DND-41 (cell line): ENCODE results near the gene TRA2B.

Experiments
- ATAC-seq: fragments of 200-7000 bp; cut with Tn5 transposase; 3 replicates; pipeline ENCODE4 v1.9.1; 2021; ENCODE audit warnings: low read depth; ENCODE audit not compliant: insufficient read depth
- DNase-seq: peaks from one replicate; pipeline ENCODE4 v3.0.0-alpha.2; 2020
- H2AFZ ChIP-seq: 2 replicates; pipeline ENCODE4 v1.6.0; 2012; ENCODE audit warnings: low read depth, low read length
- H3K27ac ChIP-seq: 2 replicates; pipeline ENCODE4 v1.5.1; 2012; ENCODE audit warnings: low read length, inconsistent platforms
- H3K27me3 ChIP-seq: fragments of 200-600 bp; sonication (generic); 2 replicates; pipeline ENCODE4 v1.6.0; 2012; ENCODE audit warnings: low read length, mild to moderate bottlenecking, inconsistent platforms; ENCODE audit not compliant: insufficient read depth, poor library complexity
- H3K36me3 ChIP-seq: 2 replicates; pipeline ENCODE4 v1.5.1; 2012; ENCODE audit warnings: low read length, inconsistent platforms; ENCODE audit not compliant: insufficient read depth
- H3K4me1 ChIP-seq: 2 replicates; pipeline ENCODE4 v1.5.1; 2012; ENCODE audit warnings: mild to moderate bottlenecking, low read length; ENCODE audit not compliant: insufficient read depth
- H3K4me2 ChIP-seq: 2 replicates; pipeline ENCODE4 v1.6.0; 2012; ENCODE audit warnings: mild to moderate bottlenecking, moderate library complexity, low read length, inconsistent platforms; ENCODE audit not compliant: insufficient read depth
- H3K4me3 ChIP-seq, 2 experiments: fragments of 200-600 bp in 1 of 2; shearing (Covaris generic) in 1 of 2; 2 replicates each; pipeline ENCODE4 v1.5.1; 2012 to 2016; ENCODE audit warnings: inconsistent platforms in 2 of 2, low read length in 2 of 2, mild to moderate bottlenecking in 2 of 2, low read depth in 1 of 2, moderate library complexity in 1 of 2
- H3K79me2 ChIP-seq: 2 replicates; pipeline ENCODE4 v1.6.0; 2012; ENCODE audit warnings: low read length, inconsistent platforms; ENCODE audit not compliant: insufficient read depth
- H3K9ac ChIP-seq: 2 replicates; pipeline ENCODE4 v1.6.0; 2012; ENCODE audit warnings: low read depth, mild to moderate bottlenecking, inconsistent platforms, low read length, moderate library complexity
- H3K9me3 ChIP-seq: 2 replicates; pipeline ENCODE4 v1.5.1; 2012; ENCODE audit warnings: low read length, moderate library complexity, mild to moderate bottlenecking, inconsistent platforms; ENCODE audit not compliant: insufficient read depth, severe bottlenecking
- H4K20me1 ChIP-seq: 2 replicates; pipeline ENCODE4 v1.6.0; 2012; ENCODE audit warnings: low read length; ENCODE audit not compliant: insufficient read depth
- EZH2 ChIP-seq: IDR thresholded peaks from 3 replicates; pipeline ENCODE4 v1.6.1; 2012; ENCODE audit warnings: borderline replicate concordance, low read depth, mild to moderate bottlenecking, moderate library complexity, low read length, inconsistent platforms; ENCODE audit not compliant: severe bottlenecking
- TF ChIP-seq, protein P1 (sequence below): IDR thresholded peaks from 2 replicates; pipeline ENCODE4 v1.5.1; 2012; ENCODE audit warnings: borderline replicate concordance, low read length, moderate library complexity, mild to moderate bottlenecking; ENCODE audit not compliant: poor library complexity, severe bottlenecking; ENCODE audit errors: extremely low read depth

Gene TRA2B

DNA sequence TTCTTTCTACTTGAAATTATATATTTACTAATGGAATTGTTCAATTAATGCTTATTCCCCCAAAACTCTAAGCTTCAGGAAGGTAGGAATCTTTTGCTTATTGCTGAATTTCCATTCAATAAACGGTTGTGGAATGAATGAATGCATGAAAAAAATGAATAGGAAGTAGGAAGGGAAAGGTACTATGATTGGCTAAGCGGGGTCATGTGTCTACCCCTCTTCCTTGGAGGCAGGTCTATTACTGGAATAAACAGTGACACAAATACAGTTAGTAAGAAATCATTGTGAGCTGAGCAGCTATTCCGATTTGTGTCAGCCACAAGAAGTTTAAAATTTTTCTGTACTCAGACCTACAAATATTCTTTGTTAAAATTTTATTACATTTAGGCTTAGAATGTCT lies 10.5 kb upstream of the TRA2B start:
- TF ChIP-seq, protein P1, sequence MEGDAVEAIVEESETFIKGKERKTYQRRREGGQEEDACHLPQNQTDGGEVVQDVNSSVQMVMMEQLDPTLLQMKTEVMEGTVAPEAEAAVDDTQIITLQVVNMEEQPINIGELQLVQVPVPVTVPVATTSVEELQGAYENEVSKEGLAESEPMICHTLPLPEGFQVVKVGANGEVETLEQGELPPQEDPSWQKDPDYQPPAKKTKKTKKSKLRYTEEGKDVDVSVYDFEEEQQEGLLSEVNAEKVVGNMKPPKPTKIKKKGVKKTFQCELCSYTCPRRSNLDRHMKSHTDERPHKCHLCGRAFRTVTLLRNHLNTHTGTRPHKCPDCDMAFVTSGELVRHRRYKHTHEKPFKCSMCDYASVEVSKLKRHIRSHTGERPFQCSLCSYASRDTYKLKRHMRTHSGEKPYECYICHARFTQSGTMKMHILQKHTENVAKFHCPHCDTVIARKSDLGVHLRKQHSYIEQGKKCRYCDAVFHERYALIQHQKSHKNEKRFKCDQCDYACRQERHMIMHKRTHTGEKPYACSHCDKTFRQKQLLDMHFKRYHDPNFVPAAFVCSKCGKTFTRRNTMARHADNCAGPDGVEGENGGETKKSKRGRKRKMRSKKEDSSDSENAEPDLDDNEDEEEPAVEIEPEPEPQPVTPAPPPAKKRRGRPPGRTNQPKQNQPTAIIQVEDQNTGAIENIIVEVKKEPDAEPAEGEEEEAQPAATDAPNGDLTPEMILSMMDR, result no peak
- no peak for TF ChIP-seq EZH2
- H3K4me2 ChIP-seq, result no peak overlapping the region
- no peak overlapping the region for H3K4me3 ChIP-seq
- no peaks in the 10 kb centered on the region for H3K9me3 ChIP-seq
- H3K79me2 ChIP-seq, result no peaks in the 10 kb centered on the region
- H3K4me1 ChIP-seq, result peaks cover 12% of the 10 kb centered on the region
- no peak for ATAC-seq
- peaks cover 30% of the 10 kb centered on the region for H3K27me3 ChIP-seq
- H3K27ac ChIP-seq, result no peak overlapping the region
- H2AFZ ChIP-seq, result no peak overlapping the region
- no peaks in the 10 kb centered on the region for H3K36me3 ChIP-seq
- H3K9ac ChIP-seq, result no peak overlapping the region
- no peaks in the 10 kb centered on the region for H4K20me1 ChIP-seq
- DNase-seq, result no peak

DNA sequence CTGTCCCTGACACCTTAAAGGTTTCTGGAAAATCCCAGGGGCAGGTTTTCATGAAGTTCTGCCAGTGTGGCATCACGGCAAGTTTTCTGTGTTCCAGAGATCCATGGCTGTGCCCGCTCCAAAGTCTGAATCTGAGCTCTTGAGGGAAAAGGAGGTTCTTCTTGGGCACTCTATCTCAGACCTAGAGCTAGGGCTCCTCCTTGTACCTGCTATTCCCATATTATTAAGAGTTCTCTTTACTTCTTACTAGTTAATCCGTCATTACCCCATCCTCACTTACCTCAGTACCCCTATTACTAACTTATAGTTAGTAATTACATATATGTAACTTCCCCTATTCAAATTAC lies 5.9 kb upstream of the TRA2B start:
- no peaks in the 10 kb centered on the region for H3K36me3 ChIP-seq
- peak overlapping the region; percentile 63 for H3K4me2 ChIP-seq

DNA sequence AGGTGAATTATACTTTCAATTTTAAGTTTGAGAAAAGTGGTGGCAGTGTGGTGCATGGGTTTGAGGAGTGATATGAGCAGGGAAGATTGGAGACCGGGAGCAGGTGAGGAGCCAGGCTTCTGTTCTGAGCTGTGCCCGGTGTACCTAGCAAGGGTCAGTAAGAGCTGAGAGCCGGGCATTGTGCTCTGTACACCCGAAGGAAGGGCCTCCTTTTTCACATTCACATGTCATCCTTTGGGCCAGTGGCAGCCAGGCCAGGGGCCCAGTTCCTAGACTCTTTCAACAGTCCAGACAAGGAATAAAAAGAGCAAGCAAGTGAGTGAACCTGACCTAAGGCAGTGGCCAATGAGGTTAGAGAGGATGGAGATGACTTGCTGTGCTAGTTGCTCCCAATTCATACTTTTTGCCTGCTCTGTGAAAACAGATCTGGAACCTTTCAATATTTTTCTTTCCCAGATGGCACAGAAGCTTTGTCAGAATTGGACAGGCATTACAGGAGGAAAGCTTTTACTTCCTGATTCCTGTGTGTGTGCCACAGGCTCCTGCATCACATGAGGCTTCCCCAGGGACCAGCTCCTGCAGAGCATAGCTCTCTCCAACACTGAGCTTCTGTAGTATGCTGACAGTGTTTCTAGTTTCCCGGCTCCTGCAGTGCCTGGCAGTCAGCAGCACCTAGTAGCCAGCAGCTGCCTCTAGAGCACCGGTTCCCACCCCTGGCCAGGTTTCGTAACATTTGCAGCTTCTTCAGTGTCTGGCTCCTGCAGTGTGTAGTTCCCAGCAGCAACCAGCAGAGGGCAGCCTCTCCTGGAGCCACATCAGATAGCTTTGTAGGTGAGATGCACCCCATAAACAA lies 5.3 kb upstream of the TRA2B start:
- H3K4me2 ChIP-seq, result peak overlapping the region; percentile 63
- H3K4me1 ChIP-seq, result peaks cover 24% of the 10 kb centered on the region
- no peaks in the 10 kb centered on the region for H3K9me3 ChIP-seq
- peaks cover 10% of the 10 kb centered on the region; the same call in 1 of the 2 replicates for H3K79me2 ChIP-seq
- H3K9ac ChIP-seq, result peak overlapping the region; percentile 38
- H2AFZ ChIP-seq, result peak overlapping the region; percentile 73
- ATAC-seq, result peak; percentile 96
- TF ChIP-seq EZH2, result no peak
- TF ChIP-seq, protein P1, result peak; percentile 99
- H3K27me3 ChIP-seq, result peaks cover 8% of the 10 kb centered on the region
- DNase-seq, result peak; percentile 84
- H4K20me1 ChIP-seq, result no peaks in the 10 kb centered on the region
- peak overlapping the region in 1 of 2 experiments; percentile 50; a peak in 2 of 4 replicates for H3K4me3 ChIP-seq
- H3K27ac ChIP-seq, result peak overlapping the region; percentile 43
- H3K36me3 ChIP-seq, result no peaks in the 10 kb centered on the region

More for the DNA sequence above, 5.9 kb upstream of the TRA2B start:
- no peaks in the 10 kb centered on the region for H4K20me1 ChIP-seq
- H3K27me3 ChIP-seq, result peaks cover 14% of the 10 kb centered on the region
- ATAC-seq (peak; percentile 30), DNase-seq (no peak)
- peak overlapping the region; percentile 73 for H2AFZ ChIP-seq
- H3K27ac ChIP-seq, result peak overlapping the region; percentile 43; the same call in 1 of the 2 replicates
- H3K4me3 ChIP-seq, result peak overlapping the region in 1 of 2 experiments; percentile 50; a peak in 2 of 4 replicates
- peak overlapping the region; percentile 38; the same call in 1 of the 2 replicates for H3K9ac ChIP-seq
- H3K4me1 ChIP-seq, result peaks cover 20% of the 10 kb centered on the region
- no peaks in the 10 kb centered on the region for H3K9me3 ChIP-seq
- TF ChIP-seq EZH2, result no peak
- TF ChIP-seq, protein P1, result no peak
- peaks cover 7% of the 10 kb centered on the region; the same call in 1 of the 2 replicates for H3K79me2 ChIP-seq
